HEK293T (cell line): ENCODE results near the gene MYO15A.

ENCODE experiments used
- CTCF ChIA-PET: fragments of 350-600 bp; formaldehyde crosslinking; extraction: SDS; loops from one replicate; lab custom pipeline; 2021; ENCODE audit warnings: antibody characterized with exemption, inconsistent platforms; lab: Yijun Ruan, JAX
- POLR2A ChIA-PET: fragments of 350-600 bp; formaldehyde crosslinking; extraction: SDS; loops from one replicate; lab custom pipeline; 2020; ENCODE audit warnings: antibody characterized with exemption, inconsistent platforms; lab: Yijun Ruan, JAX
- DNase-seq: peaks from one replicate; pipeline ENCODE4 v3.0.0; 2012; ENCODE audit warnings: mixed read lengths; ENCODE audit errors: extremely low spot score
- ARNT ChIP-seq: fragments of 450-650 bp; IDR thresholded peaks from 2 replicates; pipeline ENCODE4 v1.6.1; 2017; ENCODE audit warnings: mild to moderate bottlenecking
- BHLHE40 ChIP-seq: fragments of 450-650 bp; IDR thresholded peaks from 2 replicates; pipeline ENCODE4 v1.6.1; 2016; ENCODE audit warnings: mild to moderate bottlenecking, moderate library complexity, borderline replicate concordance
- CTBP1 ChIP-seq: fragments of 450-650 bp; IDR thresholded peaks from 2 replicates; pipeline ENCODE4 v1.6.1; 2016; ENCODE audit warnings: borderline replicate concordance
- ELF4 ChIP-seq: fragments of 450-650 bp; IDR thresholded peaks from 2 replicates; pipeline ENCODE4 v1.6.1; 2017; ENCODE audit warnings: antibody characterized with exemption
- FOXA1 ChIP-seq: fragments of 450-650 bp; IDR thresholded peaks from 2 replicates; pipeline ENCODE4 v1.6.1; 2016; ENCODE audit warnings: mild to moderate bottlenecking
- FOXK2 ChIP-seq: fragments of 450-650 bp; IDR thresholded peaks from 2 replicates; pipeline ENCODE4 v1.6.1; 2016; ENCODE audit warnings: mild to moderate bottlenecking
- FOXM1 ChIP-seq: fragments of 450-650 bp; IDR thresholded peaks from 2 replicates; pipeline ENCODE4 v1.6.1; 2017; ENCODE audit warnings: mild to moderate bottlenecking, borderline replicate concordance
- HDGF ChIP-seq: fragments of 450-650 bp; IDR thresholded peaks from 2 replicates; pipeline ENCODE4 v1.6.1; 2017; ENCODE audit warnings: antibody characterized with exemption, borderline replicate concordance
- L3MBTL2 ChIP-seq: fragments of 450-650 bp; conservative IDR thresholded peaks from 2 replicates; pipeline ENCODE4 v1.6.1; 2016; ENCODE audit warnings: mild to moderate bottlenecking
- LEF1 ChIP-seq: fragments of 450-650 bp; IDR thresholded peaks from 2 replicates; pipeline ENCODE4 v1.6.1; 2017; ENCODE audit warnings: mild to moderate bottlenecking, borderline replicate concordance
- NFRKB ChIP-seq: fragments of 450-650 bp; IDR thresholded peaks from 2 replicates; pipeline ENCODE4 v1.6.1; 2016; ENCODE audit warnings: mild to moderate bottlenecking, moderate library complexity
- PKNOX1 ChIP-seq: fragments of 450-650 bp; IDR thresholded peaks from 2 replicates; pipeline ENCODE4 v1.6.1; 2016
- SP1 ChIP-seq: fragments of 450-650 bp; IDR thresholded peaks from 2 replicates; pipeline ENCODE4 v1.6.1; 2017
- SUZ12 ChIP-seq: fragments of 450-650 bp; IDR thresholded peaks from 2 replicates; pipeline ENCODE4 v1.6.1; 2016; ENCODE audit warnings: mild to moderate bottlenecking
- TARDBP ChIP-seq: fragments of 450-650 bp; IDR thresholded peaks from 2 replicates; pipeline ENCODE4 v1.6.1; 2016
- ZNF384 ChIP-seq: fragments of 450-650 bp; IDR thresholded peaks from 2 replicates; pipeline ENCODE4 v1.6.1; 2016

The MYO15A gene

GRCh38 chr17:18224053-18224386 lies 115.5 kb downstream of the MYO15A start:
- ChIA-PET POLR2A (interaction anchor here (0.6 to 2.0 kb wide), 5 partner anchors 11 to 91 kb away, joined by 3 to 13 read pairs (median 3); partner anchors contain the start of genes ALKBH5, MIEF2, SMCR8 and TOP3A), CTCF (interaction anchor here (0.6 kb wide), 2 partner anchors 54 to 402 kb away, joined by 3 read pairs; no protein-coding TSS in a partner anchor)
- no peak for TF ChIP-seq PKNOX1
- TF ChIP-seq CTBP1, result no peak
- TF ChIP-seq LEF1, result no peak

GRCh38 chr17:18224387-18225120 lies 116.0 kb downstream of the MYO15A start:
- no peak for TF ChIP-seq BHLHE40
- no peak for TF ChIP-seq NFRKB
- no peak for TF ChIP-seq ARNT
- no peak for TF ChIP-seq PKNOX1
- no peak for TF ChIP-seq LEF1
- TF ChIP-seq CTBP1, result no peak
- no peak for TF ChIP-seq HDGF
- no peak for TF ChIP-seq SP1
- TF ChIP-seq FOXA1, result no peak
- no peak for TF ChIP-seq ZNF384
- TF ChIP-seq FOXM1, result no peak
- no peak; the same call in 1 of the 2 replicates for TF ChIP-seq L3MBTL2
- no peak for TF ChIP-seq FOXK2
- no peak for TF ChIP-seq TARDBP
- CTCF ChIA-PET, result interaction anchor here (0.6 kb wide), 2 partner anchors 55 to 402 kb away, joined by 3 read pairs; no protein-coding TSS in a partner anchor
- DNase-seq, result peak; percentile 16
- POLR2A ChIA-PET, result interaction anchor here (0.8 to 2.0 kb wide), 5 partner anchors 12 to 90 kb away, joined by 3 to 13 read pairs (median 4); partner anchors contain the start of genes ALKBH5, MIEF2 and TOP3A

More at GRCh38 chr17:18224053-18224386, 115.5 kb downstream of the MYO15A start:
- DNase-seq, result no peak

- TF ChIP-seq TARDBP (no peak), HDGF (peak; percentile 76; the same call in 1 of the 2 replicates), FOXM1 (no peak), LEF1 (0 out of 2 replicates have a peak, but pooled peaks have one; percentile 68), FOXK2 (no peak), CTBP1 (no peak), ARNT (no peak), L3MBTL2 (peak; percentile 52), PKNOX1 (peak; percentile 87)
- DNase-seq, result peak; percentile 98
- ChIA-PET POLR2A (interaction anchor here (1.2 to 2.0 kb wide), 4 partner anchors 12 to 89 kb away, joined by 3 to 13 read pairs (median 4); partner anchors contain the start of genes ALKBH5, MIEF2 and TOP3A), CTCF (no interaction called here)
Observed at GRCh38 chr17:18225121-18225641, 116.6 kb downstream of the MYO15A start, which contains the start of gene LLGL1. LLGL1 (plus strand) TSS chr17:18225635; CDS start chr17:18225683, 48 bp downstream.

GRCh38 chr17:18225642-18226283 lies 117.2 kb downstream of the MYO15A start:
- CTCF ChIA-PET, result no interaction called here
- POLR2A ChIA-PET, result interaction anchor here (0.9 to 1.5 kb wide), 2 partner anchors 29 to 89 kb away, joined by 3 to 5 read pairs; partner anchors contain the start of gene TOP3A
- TF ChIP-seq LEF1 (no peak), NFRKB (no peak), FOXK2 (no peak), FOXM1 (no peak)
- peak; percentile 18 for DNase-seq

GRCh38 chr17:18226284-18226945 lies 117.9 kb downstream of the MYO15A start:
- no peak for DNase-seq
- POLR2A ChIA-PET, result interaction anchor here (0.9 kb wide), 1 partner anchor 29 kb away, joined by 3 read pairs; no protein-coding TSS in a partner anchor
- no peak for TF ChIP-seq LEF1
- no peak for TF ChIP-seq ELF4
- TF ChIP-seq HDGF, result no peak
- TF ChIP-seq BHLHE40, result no peak
- TF ChIP-seq SP1, result no peak
- no peak for TF ChIP-seq CTBP1
- no peak for TF ChIP-seq L3MBTL2
- no peak for TF ChIP-seq PKNOX1
- no peak for TF ChIP-seq FOXA1
- no peak for TF ChIP-seq SUZ12
- no peak for TF ChIP-seq ARNT
- no peak for TF ChIP-seq TARDBP
- TF ChIP-seq FOXM1, result no peak
- no peak for TF ChIP-seq FOXK2
- no peak for TF ChIP-seq NFRKB
- TF ChIP-seq ZNF384, result no peak
- CTCF ChIA-PET, result no interaction called here
